ENCODE data around the gene PAK2. TPM values are rescaled to one million over a fixed set of nuclear protein-coding genes. Genes with fewer than 3 reads are reported as not detected.

Gene PAK2
- total and polyA plus RNA-seq, 2 of the 4 experiments (the other 2 are of a cell fraction) = 31.8 to 36.0 TPM

DNA sequence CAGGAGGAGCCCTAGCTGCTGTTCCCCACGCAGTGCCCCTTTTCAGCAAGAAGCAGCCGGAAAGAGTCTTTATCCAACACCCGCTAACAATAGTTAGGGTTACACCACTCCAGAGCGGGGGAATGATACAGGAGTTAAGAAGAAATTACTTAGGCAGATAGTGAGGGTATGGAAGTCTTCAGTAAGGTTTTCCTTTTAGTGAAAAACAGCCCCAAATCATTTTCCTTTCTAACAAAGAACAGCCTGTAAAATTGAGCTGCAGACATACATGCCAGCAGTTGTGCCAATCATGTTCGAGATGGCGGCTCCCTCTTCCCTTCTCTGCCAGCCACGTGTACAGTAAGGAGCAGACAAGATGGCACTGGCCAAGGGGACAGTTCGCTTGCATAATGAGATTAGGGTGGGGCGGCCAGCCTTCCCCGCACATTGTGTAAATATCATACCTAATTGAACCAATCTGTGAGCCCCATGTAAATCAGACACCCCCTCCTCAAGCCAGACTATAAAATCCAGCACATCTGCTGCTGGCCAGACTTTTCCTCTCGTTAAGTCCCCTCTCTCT, 109.6 kb downstream of the PAK2 start:
- BruUV-seq (replicated peaks) = no TSS peak
- no CpG with 5 or more reads among the region's 11 CpGs for WGBS, 2 experiments (ENCODE audit: extremely low coverage in 2 of 2, insufficient read length in 1 of 2)
- H4K8ac ChIP-seq (ENCODE audit: low read depth in 2 of 2, low read length in 2 of 2) = no peak overlapping the region
- H2BK20ac ChIP-seq (ENCODE audit: low read depth, low read length) = no peak overlapping the region
- H3K27ac ChIP-seq (ENCODE audit: insufficient read depth, low read length) = no peak overlapping the region
- H3K9me3 ChIP-seq (ENCODE audit: control insufficient read depth, insufficient read depth, low read length) = peaks cover 4% of the 10 kb centered on the region; the same call in 1 of the 2 replicates
- intact Hi-C loops (cut with micrococcal nuclease) (no loop called here), in situ Hi-C loops (cut with MboI; ENCODE audit: low sequenced_read_pairs) (no loop called here), dilution Hi-C loops (cut with HindIII; ENCODE audit: low sequenced_read_pairs, unreplicated experiment) (no loop called here)
- H2BK15ac ChIP-seq (ENCODE audit: low read depth, low read length) = no peak overlapping the region
- TF ChIP-seq CTCF (conservative IDR thresholded peaks at IDR 0.05; ENCODE audit: low read depth, low read length) (no peak), CHD1 (IDR thresholded peaks at IDR 0.05; ENCODE audit: low read depth, low read length) (no peak), FOS (IDR thresholded peaks at IDR 0.05; ENCODE audit: low read depth, low read length) (no peak), RAD21 (IDR thresholded peaks at IDR 0.05; ENCODE audit: low read length) (no peak), POLR2A (IDR thresholded peaks at IDR 0.05; ENCODE audit: low read depth, low read length) (no peak), SMC3 (IDR thresholded peaks at IDR 0.05; ENCODE audit: low read depth, low read length) (no peak), BHLHE40 (IDR thresholded peaks at IDR 0.05; ENCODE audit: low read depth, low read length) (no peak), MAZ (IDR thresholded peaks at IDR 0.05; ENCODE audit: borderline replicate concordance, low read depth, low read length) (no peak), MXI1 (IDR thresholded peaks at IDR 0.05; ENCODE audit: borderline replicate concordance, low read depth, low read length) (no peak), RFX5 (IDR thresholded peaks at IDR 0.05; ENCODE audit: low read depth, low read length) (no peak), CEBPB (IDR thresholded peaks at IDR 0.05; ENCODE audit: low read depth, low read length) (no peak), NFE2L2 (IDR thresholded peaks at IDR 0.05; ENCODE audit: low read depth, low read length) (no peak), RCOR1 (IDR thresholded peaks at IDR 0.05; ENCODE audit: insufficient replicate concordance, low read length) (no peak), MAFK (IDR thresholded peaks at IDR 0.05; ENCODE audit: low read depth, low read length) (no peak)
- TF ChIP-seq, protein P1, sequence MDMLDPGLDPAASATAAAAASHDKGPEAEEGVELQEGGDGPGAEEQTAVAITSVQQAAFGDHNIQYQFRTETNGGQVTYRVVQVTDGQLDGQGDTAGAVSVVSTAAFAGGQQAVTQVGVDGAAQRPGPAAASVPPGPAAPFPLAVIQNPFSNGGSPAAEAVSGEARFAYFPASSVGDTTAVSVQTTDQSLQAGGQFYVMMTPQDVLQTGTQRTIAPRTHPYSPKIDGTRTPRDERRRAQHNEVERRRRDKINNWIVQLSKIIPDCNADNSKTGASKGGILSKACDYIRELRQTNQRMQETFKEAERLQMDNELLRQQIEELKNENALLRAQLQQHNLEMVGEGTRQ (IDR thresholded peaks at IDR 0.05; ENCODE audit: low read depth, low read length) = no peak
- TF ChIP-seq, protein P2, sequence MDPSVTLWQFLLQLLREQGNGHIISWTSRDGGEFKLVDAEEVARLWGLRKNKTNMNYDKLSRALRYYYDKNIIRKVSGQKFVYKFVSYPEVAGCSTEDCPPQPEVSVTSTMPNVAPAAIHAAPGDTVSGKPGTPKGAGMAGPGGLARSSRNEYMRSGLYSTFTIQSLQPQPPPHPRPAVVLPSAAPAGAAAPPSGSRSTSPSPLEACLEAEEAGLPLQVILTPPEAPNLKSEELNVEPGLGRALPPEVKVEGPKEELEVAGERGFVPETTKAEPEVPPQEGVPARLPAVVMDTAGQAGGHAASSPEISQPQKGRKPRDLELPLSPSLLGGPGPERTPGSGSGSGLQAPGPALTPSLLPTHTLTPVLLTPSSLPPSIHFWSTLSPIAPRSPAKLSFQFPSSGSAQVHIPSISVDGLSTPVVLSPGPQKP (IDR thresholded peaks at IDR 0.05; ENCODE audit: borderline replicate concordance, low read depth, low read length) = no peak
- no peaks in the 10 kb centered on the region for H3K27me3 ChIP-seq (ENCODE audit: control insufficient read depth, insufficient read depth, low read length)
- no peaks in the 10 kb centered on the region for H3K4me1 ChIP-seq (ENCODE audit: control insufficient read depth, insufficient read depth, low read length)
- no peak overlapping the region for H3K56ac ChIP-seq (ENCODE audit: extremely low read depth, insufficient read depth, low read length)
- CTCF ChIA-PET = interaction anchor here (1.1 kb wide), 1 partner anchor 11 kb away, joined by 3 read pairs; no protein-coding TSS in a partner anchor
- no peaks in the 10 kb centered on the region for H4K20me1 ChIP-seq (ENCODE audit: insufficient read depth, low read length)
- no peak overlapping the region for H4K91ac ChIP-seq (ENCODE audit: insufficient read depth, low read depth, low read length)
- H3K4me3 ChIP-seq (ENCODE audit: insufficient read depth, low read depth, low read length) = no peak overlapping the region
- POLR2A ChIA-PET (ENCODE audit: unreplicated experiment) = no interaction called here
- DNase-seq = no peak
- no peak overlapping the region for H4K5ac ChIP-seq (ENCODE audit: low read depth, low read length)
- H2AK5ac ChIP-seq (ENCODE audit: low read depth, low read length) = no peak overlapping the region
- H2AK9ac ChIP-seq (replicated peaks; ENCODE audit: low read depth, low read length, poor library complexity) = no peak overlapping the region
- H3K23ac ChIP-seq (ENCODE audit: low read depth, low read length) = no peak overlapping the region
- ATAC-seq (ENCODE audit: low read depth) = no peak
- H2BK120ac ChIP-seq (ENCODE audit: low read depth, low read length) = no peak overlapping the region
- H3K18ac ChIP-seq (ENCODE audit: low read depth, low read length) = no peak overlapping the region
- H3K79me1 ChIP-seq (ENCODE audit: low read depth in 1 of 2, low read length in 2 of 2) = no peaks in the 10 kb centered on the region
- H3K9me1 ChIP-seq (ENCODE audit: insufficient read depth, low read length) = no peaks in the 10 kb centered on the region
- no peaks in the 10 kb centered on the region for H3K36me3 ChIP-seq (ENCODE audit: control insufficient read depth, insufficient read depth, low read length)
- no peak overlapping the region for H3K4ac ChIP-seq (ENCODE audit: low read depth, low read length)
- H3K4me2 ChIP-seq (ENCODE audit: low read depth, low read length) = no peak overlapping the region
- H3K14ac ChIP-seq (replicated peaks; ENCODE audit: low read depth, low read length) = no peak overlapping the region
- H2AFZ ChIP-seq (replicated peaks; ENCODE audit: low read length, poor library complexity) = no peak overlapping the region
- no peak overlapping the region for H2BK5ac ChIP-seq (ENCODE audit: low read depth, low read length, poor library complexity, severe bottlenecking)
- no peak overlapping the region for H3K9ac ChIP-seq (ENCODE audit: low read depth, low read length)
